PC-3 (cell line): ENCODE results near the gene CTDNEP1. TPM values are rescaled to one million over a fixed set of nuclear protein-coding genes. Genes with fewer than 3 reads are reported as not detected.

Source experiments
- ATAC-seq: fragments of 200-7000 bp; cut with Tn5 transposase; 2 replicates; pipeline ENCODE4 v1.9.1; 2020; ENCODE audit warnings: mild to moderate bottlenecking, moderate library complexity
- BruUV-seq: library from RNA; stranded (reverse); fragments of 400-500 nt; replicated peaks from 2 replicates; lab custom pipeline; 2021; lab: Mats Ljungman, UMichigan
- CTCF ChIA-PET: fragments of 300-600 bp; sonication (Branson Sonifier 250); formaldehyde crosslinking; loops from one replicate; lab custom pipeline; 2022; ENCODE audit warnings: antibody characterized with exemption; lab: Charles Lee
- POLR2A ChIA-PET: fragments of 300-600 bp; sonication (Branson Sonifier 250); formaldehyde crosslinking; loops from one replicate; lab custom pipeline; 2022; ENCODE audit warnings: antibody characterized with exemption; ENCODE audit not compliant: unreplicated experiment; lab: Charles Lee
- DNase-seq: peaks from one replicate; pipeline ENCODE4 v3.0.0-alpha.2; 2015
- H2AFZ ChIP-seq: fragments of 300-600 bp; sonication (generic); 2 replicates; pipeline ENCODE4 v1.6.0; 2016; ENCODE audit warnings: antibody characterized with exemption, low read length
- H3F3A ChIP-seq: fragments of 300-600 bp; sonication (generic); one replicate; pipeline ENCODE4 v1.6.0; 2017; ENCODE audit warnings: antibody characterized with exemption, low read length, control low read depth, mild to moderate bottlenecking; ENCODE audit not compliant: unreplicated experiment
- H3K27ac ChIP-seq: fragments of 300-600 bp; sonication (generic); 2 replicates; pipeline ENCODE4 v1.5.1; 2016; ENCODE audit warnings: mild to moderate bottlenecking, low read length
- H3K27me3 ChIP-seq: fragments of 300-600 bp; sonication (generic); 2 replicates; pipeline ENCODE4 v1.6.1; 2016; ENCODE audit warnings: low read length, mixed read lengths
- H3K36me3 ChIP-seq: fragments of 300-600 bp; sonication (generic); 2 replicates; pipeline ENCODE4 v1.6.1; 2016; ENCODE audit warnings: low read depth, mixed run types, low read length, mixed read lengths
- H3K4me1 ChIP-seq: fragments of 300-600 bp; sonication (generic); 2 replicates; pipeline ENCODE4 v1.5.1; 2016; ENCODE audit warnings: low read length; ENCODE audit not compliant: insufficient read depth
- H3K4me2 ChIP-seq: fragments of 300-600 bp; sonication (generic); 2 replicates; pipeline ENCODE4 v1.6.0; 2016; ENCODE audit warnings: low read length
- H3K4me3 ChIP-seq: fragments of 300-600 bp; sonication (generic); 2 replicates; pipeline ENCODE4 v1.5.1; 2016; ENCODE audit warnings: mild to moderate bottlenecking, low read length, mixed read lengths
- H3K79me2 ChIP-seq: fragments of 300-600 bp; sonication (generic); 2 replicates; pipeline ENCODE4 v1.6.1; 2017; ENCODE audit warnings: low read length, mixed read lengths
- H3K9ac ChIP-seq: fragments of 300-600 bp; sonication (generic); 2 replicates; pipeline ENCODE4 v1.6.0; 2016; ENCODE audit warnings: mild to moderate bottlenecking, low read length
- H3K9me2 ChIP-seq: fragments of 300-600 bp; sonication (generic); replicated peaks from 2 replicates; pipeline ENCODE4 v1.6.1; 2016; ENCODE audit warnings: mixed run types, low read length, mixed read lengths
- H3K9me3 ChIP-seq: fragments of 300-600 bp; sonication (generic); 2 replicates; pipeline ENCODE4 v1.6.1; 2016; ENCODE audit warnings: low read length, mixed read lengths
- H4K20me1 ChIP-seq: fragments of 300-600 bp; sonication (generic); 2 replicates; pipeline ENCODE4 v1.6.1; 2016; ENCODE audit warnings: low read length, mixed read lengths
- EZH2 ChIP-seq: fragments of 300-600 bp; sonication (generic); IDR thresholded peaks from one replicate; pipeline ENCODE4 v1.6.1; 2017; ENCODE audit warnings: antibody characterized with exemption, mild to moderate bottlenecking, low read length; ENCODE audit not compliant: unreplicated experiment
- EZH2phosphoT487 ChIP-seq: fragments of 300-600 bp; sonication (generic); IDR thresholded peaks from 2 replicates; pipeline ENCODE4 v1.6.1; 2018; ENCODE audit warnings: mild to moderate bottlenecking, antibody characterized with exemption, low read length, borderline replicate concordance
- intact Hi-C: fragments of 100-400 bp; cut with micrococcal nuclease; formaldehyde crosslinking; loops from 2 replicates; pipeline ENCODE4 v1.9.0; 2023
- total RNA-seq: library from RNA; depleted of rRNA; stranded (reverse); fragments of >200 nt; gene quantifications from 2 replicates; pipeline ENCODE4 v1.2.3, GENCODE V29; 2014
- TF ChIP-seq, protein P1 (sequence below): fragments of 300-600 bp; sonication (generic); conservative IDR thresholded peaks from 2 replicates; pipeline ENCODE4 v1.5.1; 2017; ENCODE audit warnings: antibody characterized with exemption, low read depth, mild to moderate bottlenecking, low read length

The CTDNEP1 gene
- total RNA-seq, 1 experiment from 2014 or later, result 52.4 TPM

DNA sequence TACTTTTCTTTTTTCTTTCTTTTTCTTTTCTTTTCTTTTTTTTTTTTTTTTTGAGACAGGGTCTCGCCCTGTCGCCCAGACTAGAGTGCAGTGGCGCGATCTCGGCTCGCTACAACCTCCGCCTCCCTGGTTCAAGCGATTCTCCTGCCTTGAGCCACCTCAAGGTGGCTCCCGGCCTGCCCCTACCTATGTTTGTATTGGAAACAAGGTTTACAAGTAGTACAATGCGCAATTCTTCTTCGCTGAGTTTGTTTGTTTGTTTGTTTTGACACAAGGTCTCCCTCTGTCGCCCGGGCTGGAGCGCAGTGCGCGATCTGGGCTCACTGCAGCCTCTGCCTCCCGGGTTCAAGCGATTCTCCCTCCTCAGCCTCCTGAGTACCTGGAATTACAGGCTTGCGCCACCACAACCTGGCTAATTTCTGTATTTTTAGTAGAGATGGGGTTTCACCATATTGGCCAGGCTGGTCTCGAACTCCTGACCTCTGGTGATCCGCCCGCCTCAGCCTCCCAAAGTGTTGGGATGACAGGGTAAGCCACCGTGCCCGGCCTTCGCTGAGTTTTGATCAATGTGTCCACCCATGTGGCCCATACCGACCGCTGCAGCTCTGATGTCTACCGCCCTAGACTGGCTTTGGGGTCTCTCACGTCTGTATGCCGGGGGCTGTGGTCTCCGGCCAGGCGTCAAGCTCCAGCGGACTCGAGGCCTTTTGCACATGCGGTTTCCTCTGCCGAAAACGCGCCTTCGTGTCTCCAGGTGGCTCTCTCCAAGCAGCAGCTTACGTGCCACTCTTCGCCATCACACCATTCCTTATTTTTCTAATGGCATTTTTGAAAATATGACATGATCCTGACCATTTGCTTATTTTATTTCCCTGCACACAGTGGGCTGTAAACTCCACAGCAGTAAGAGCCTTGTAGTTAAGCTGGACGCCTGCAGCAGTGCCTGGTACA, 44.0 kb upstream of the CTDNEP1 start:
- TF ChIP-seq EZH2, result no peak
- no peak for TF ChIP-seq EZH2phosphoT487
- H2AFZ ChIP-seq, result peak overlapping the region; percentile 87
- no peaks in the 10 kb centered on the region for H3K27me3 ChIP-seq
- H3K27ac ChIP-seq, result no peak overlapping the region
- peak overlapping the region; percentile 82 for H3K4me2 ChIP-seq
- H3K79me2 ChIP-seq, result no peaks in the 10 kb centered on the region
- no peaks in the 10 kb centered on the region for H3K9me2 ChIP-seq
- POLR2A ChIA-PET, result no interaction called here
- peaks cover 7% of the 10 kb centered on the region; the same call in 1 of the 2 replicates for H3K4me1 ChIP-seq
- H3K9me3 ChIP-seq, result no peaks in the 10 kb centered on the region
- peak; percentile 47 for DNase-seq
- H3K4me3 ChIP-seq, result peak overlapping the region; percentile 62
- CTCF ChIA-PET, result interaction anchor here (0.9 to 1.5 kb wide), 3 partner anchors 9 to 250 kb away, joined by 3 to 14 read pairs (median 4); partner anchors contain the start of gene SLC2A4
- no TSS peak for BruUV-seq
- ATAC-seq, result peak; percentile 39
- no peaks in the 10 kb centered on the region for H3F3A ChIP-seq
- H3K9ac ChIP-seq, result no peak overlapping the region
- no peaks in the 10 kb centered on the region for H3K36me3 ChIP-seq
- H4K20me1 ChIP-seq, result no peaks in the 10 kb centered on the region
- intact Hi-C loops, result loop anchor here (1.0 kb wide), 1 partner anchor 14 kb away; the partner anchor contains the start of gene SLC2A4

DNA sequence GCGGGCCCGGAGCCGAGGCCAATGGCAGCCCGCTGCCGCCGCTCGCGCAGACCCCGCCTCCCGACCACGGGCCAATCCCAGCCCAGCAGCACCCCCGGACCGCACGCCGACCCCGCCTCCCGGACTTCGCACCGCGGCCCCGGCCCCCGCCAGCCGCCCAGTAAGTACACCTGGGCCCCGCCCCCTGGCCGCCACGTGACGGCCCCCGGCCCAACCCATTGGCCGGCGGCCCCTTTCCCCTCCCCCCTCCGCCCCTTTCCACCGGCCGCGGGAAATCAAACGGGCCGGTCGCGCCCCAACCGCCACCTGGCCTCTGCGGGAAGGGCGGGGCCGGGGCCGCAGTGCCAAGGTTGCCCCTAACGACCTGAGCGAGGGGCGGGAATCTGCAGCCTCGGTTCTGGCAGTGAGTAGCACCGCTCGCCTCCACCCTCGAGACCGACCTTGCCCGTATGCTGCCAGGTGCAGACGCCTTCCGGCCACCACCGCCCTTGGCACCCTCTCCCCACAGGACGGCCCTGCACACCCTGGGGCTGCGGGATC, 43.1 kb upstream of the CTDNEP1 start, which contains the start of gene YBX2:
YBX2 (minus strand) TSS at position 26 of the 540 bp plus-strand sequence. CDS start 139 bp downstream, outside the sequence.
- Histone ChIP-seq H3K79me2 (no peaks in the 10 kb centered on the region), H3K9me2 (no peaks in the 10 kb centered on the region), H3K9me3 (no peaks in the 10 kb centered on the region), H4K20me1 (no peaks in the 10 kb centered on the region), H3K9ac (no peak within 1 kb of the TSS), H3F3A (no peaks in the 10 kb centered on the region), H3K27ac (no peak within 1 kb of the TSS), H3K27me3 (no peaks in the 10 kb centered on the region), H3K4me1 (peaks cover 7% of the 10 kb centered on the region; the same call in 1 of the 2 replicates), H3K4me2 (peak within 1 kb of the TSS; percentile 82), H3K4me3 (peak within 1 kb of the TSS; percentile 62), H2AFZ (peak within 1 kb of the TSS; percentile 87), H3K36me3 (no peaks in the 10 kb centered on the region)
- TF ChIP-seq EZH2phosphoT487, result no peak
- no peak for TF ChIP-seq EZH2
- TF ChIP-seq, protein P1, sequence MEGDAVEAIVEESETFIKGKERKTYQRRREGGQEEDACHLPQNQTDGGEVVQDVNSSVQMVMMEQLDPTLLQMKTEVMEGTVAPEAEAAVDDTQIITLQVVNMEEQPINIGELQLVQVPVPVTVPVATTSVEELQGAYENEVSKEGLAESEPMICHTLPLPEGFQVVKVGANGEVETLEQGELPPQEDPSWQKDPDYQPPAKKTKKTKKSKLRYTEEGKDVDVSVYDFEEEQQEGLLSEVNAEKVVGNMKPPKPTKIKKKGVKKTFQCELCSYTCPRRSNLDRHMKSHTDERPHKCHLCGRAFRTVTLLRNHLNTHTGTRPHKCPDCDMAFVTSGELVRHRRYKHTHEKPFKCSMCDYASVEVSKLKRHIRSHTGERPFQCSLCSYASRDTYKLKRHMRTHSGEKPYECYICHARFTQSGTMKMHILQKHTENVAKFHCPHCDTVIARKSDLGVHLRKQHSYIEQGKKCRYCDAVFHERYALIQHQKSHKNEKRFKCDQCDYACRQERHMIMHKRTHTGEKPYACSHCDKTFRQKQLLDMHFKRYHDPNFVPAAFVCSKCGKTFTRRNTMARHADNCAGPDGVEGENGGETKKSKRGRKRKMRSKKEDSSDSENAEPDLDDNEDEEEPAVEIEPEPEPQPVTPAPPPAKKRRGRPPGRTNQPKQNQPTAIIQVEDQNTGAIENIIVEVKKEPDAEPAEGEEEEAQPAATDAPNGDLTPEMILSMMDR, result no peak
- DNase-seq, result peak; percentile 49
- CTCF ChIA-PET, result no interaction called here
- ATAC-seq, result peak; percentile 37
- intact Hi-C loops, result no loop called here
- no TSS peak for BruUV-seq
- POLR2A ChIA-PET, result no interaction called here

DNA sequence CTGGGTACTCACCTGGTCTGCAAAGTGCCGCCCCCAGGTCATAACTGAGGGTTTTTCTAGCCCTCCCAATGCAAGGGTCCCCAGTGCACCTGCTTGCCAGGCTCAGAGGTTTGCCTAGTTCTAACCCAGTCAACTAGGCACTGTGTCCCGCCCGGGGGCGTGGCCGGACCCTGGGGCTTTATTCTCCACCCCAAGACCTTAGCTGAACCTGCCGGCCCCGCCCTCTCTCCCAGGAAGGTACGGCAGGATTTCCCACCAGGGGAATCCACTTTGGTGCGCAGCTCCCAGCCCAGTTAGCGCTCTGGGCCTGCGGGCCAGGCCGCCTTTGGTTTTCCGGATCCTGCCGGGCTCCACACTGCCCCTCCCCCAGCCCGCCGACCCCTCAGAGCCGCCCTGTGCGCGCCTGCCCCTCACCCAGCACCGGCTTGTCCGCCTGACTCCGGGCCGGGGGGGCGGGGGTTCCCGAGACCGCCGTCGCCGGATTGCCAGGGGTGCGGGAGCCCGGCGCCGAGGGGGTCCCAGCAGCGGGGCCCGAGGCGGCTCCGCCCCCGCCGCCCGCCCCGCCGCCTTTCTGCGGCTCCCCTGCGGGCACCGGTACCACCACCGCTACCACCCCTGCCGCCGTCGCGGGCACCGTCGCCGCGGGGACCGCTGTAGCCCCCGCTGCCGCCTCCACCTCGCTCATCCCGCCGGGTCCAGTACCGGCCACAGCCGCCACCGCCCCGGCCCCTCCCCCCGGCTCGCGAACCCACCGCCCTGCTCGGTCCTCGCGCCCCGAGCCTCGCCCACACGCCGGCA, 42.5 kb upstream of the CTDNEP1 start:
- H3K4me3 ChIP-seq, result no peak overlapping the region
- H4K20me1 ChIP-seq, result no peaks in the 10 kb centered on the region
- peaks cover 7% of the 10 kb centered on the region; the same call in 1 of the 2 replicates for H3K4me1 ChIP-seq
- POLR2A ChIA-PET, result no interaction called here
- DNase-seq, result no peak
- H3K79me2 ChIP-seq, result no peaks in the 10 kb centered on the region
- H3K27ac ChIP-seq, result no peak overlapping the region
- no peaks in the 10 kb centered on the region for H3K9me2 ChIP-seq
- ATAC-seq, result no peak
- no peaks in the 10 kb centered on the region for H3K9me3 ChIP-seq
- intact Hi-C loops, result no loop called here
- no peak overlapping the region for H2AFZ ChIP-seq
- TF ChIP-seq EZH2 (no peak), EZH2phosphoT487 (no peak)
- TF ChIP-seq, protein P1, result no peak
- BruUV-seq, result no TSS peak
- no peaks in the 10 kb centered on the region for H3K27me3 ChIP-seq
- H3F3A ChIP-seq, result no peaks in the 10 kb centered on the region
- H3K4me2 ChIP-seq, result no peak overlapping the region
- no peaks in the 10 kb centered on the region for H3K36me3 ChIP-seq
- no peak overlapping the region for H3K9ac ChIP-seq
- CTCF ChIA-PET, result no interaction called here
